GM21447 (cell line): ENCODE data around the gene ARGLU1.

Experiments
- ATAC-seq: cut with Tn5 transposase; IDR thresholded peaks from one replicate; pipeline ENCODE4 v1.9.1; 2021; ENCODE audit not compliant: unreplicated experiment

The ARGLU1 gene

DNA sequence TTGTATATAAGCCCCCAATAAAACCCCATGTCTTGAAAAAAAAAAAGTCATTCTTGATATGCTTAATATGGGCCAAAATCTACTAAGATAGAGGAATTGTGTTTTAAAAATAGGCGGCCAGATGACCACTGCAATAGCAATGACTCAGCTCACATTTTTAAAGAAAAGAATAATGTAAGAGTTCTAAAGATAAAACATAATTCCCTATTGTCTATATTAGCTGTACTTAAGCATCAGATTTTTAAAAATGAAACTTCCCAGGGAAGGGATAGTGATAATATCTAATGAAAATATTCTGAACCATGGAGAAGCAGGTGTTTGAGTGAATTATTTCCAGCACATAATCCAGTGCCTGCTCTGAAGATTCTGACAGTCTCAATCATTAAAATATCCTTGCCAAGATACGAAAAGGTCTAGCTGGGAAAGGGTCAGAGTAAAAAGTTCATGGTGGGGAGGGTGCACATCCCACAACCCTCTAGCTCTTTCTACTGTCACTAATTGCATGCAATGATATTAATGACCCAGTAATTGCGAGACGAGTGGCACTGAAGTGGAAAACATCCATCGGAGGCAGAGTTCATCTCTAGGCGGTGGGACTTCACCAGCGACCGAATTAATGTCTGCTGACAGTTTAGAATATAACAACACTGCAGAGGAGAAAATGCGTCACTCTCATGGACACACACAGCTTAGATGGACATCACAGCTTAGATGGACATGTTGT lies 64.0 kb downstream of the ARGLU1 start:
- no peak for ATAC-seq

DNA sequence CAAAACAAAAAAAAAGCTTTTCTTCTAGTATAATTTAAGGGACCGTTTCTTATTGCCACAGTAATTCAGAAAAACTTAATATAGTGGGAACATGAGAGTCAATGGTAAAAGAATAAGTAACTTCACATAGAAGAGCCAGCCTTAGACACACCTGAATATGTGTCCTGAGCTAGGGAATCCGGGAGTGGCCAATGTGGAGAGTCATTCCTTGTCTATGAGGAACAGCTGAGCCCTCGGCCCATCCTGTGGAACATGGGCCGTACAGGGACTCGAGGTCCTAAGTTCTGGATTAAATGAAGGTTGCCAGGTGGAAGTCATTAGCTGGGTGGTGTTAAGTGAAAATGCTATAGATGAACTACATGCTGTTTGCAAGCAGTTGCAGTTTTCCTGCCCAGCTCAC lies 64.7 kb downstream of the ARGLU1 start:
- no peak for ATAC-seq

- ATAC-seq: no peak
These were observed 67.5 kb downstream of the ARGLU1 start for GRCh38 chr13:106500445-106500844.

- ATAC-seq: peak; percentile 72
These were observed 68.0 kb downstream of the ARGLU1 start for GRCh38 chr13:106499896-106500295.

DNA sequence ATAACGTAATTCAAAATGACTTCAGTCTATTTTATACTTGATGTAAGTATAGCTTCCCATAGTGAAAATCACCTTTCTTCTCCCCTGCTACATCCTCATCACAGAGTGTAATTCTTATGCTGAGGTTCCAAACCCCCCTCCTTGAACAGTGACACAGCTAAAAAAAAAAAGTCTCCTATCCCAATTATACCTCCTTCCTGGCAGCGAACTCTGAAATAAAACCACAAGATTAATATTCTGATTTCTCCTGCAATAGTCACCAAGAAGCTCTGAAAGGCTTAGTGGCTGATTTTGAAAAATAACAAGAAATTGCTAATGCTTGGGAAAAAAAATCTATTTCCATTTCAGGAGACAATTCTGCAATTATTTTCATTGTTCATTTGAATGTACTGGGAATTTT lies 68.8 kb downstream of the ARGLU1 start:
- no peak for ATAC-seq

GRCh38 chr13:106498571-106498970 lies 69.4 kb downstream of the ARGLU1 start:
- no peak for ATAC-seq

DNA sequence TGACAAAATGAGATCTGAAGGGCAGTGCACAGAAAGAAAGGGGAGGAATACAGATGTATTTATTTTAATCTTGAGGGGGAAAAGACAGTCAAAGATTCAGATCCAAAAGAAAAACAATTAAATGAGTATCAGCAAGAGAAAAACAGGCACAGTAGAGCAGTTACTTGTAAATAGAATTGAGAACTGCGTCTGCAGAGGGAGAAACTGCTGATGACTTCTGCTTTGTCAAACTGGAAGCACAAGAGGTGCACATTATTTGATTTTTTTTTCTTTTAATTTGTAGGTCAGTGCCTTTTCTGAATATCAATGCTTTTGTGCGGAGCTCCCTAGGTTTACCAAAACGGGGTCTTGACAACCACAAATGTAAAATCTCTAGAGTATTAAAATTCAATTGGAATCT lies 69.8 kb downstream of the ARGLU1 start:
- no peak for ATAC-seq

DNA sequence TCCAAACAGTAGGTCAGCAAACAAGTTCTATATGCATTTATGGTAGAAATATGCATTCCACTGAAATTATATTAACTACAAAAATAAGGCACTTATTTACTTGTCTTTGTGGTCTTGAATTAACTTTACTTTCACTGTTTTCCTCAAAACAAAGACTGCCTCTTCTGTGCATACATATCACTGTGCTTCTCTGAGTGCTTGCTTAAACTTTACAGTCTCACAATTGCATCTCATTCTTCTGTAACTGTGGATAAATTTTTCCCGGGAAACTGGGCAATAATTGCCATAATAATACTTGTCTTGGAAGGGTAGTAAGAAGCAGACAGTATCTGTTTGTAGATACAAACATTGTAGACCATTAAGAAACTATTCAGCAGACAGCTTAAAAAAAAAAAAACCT lies 70.9 kb downstream of the ARGLU1 start:
- ATAC-seq: no peak

GRCh38 chr13:106496072-106496997 lies 71.6 kb downstream of the ARGLU1 start:
- no peak for ATAC-seq

DNA sequence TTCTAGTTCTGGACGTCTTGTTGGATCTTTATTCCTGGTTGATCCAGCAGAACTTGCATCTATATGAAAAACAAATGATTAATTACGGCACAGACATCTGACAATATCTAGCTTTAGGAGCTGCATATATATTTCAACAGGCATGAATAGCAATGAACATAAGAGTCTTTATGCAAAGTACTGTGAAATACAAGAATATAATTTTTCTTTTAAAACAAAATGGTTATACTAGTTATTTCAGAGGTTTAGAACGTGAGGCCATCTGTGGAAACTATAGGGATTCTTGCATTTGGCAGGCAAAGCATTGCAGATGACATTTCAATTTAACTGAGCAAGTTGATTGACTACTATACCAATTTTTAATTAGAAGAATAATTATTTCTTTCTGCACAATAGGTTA lies 73.0 kb downstream of the ARGLU1 start:
- no peak for ATAC-seq

GRCh38 chr13:106494506-106494905 lies 73.4 kb downstream of the ARGLU1 start:
- no peak for ATAC-seq

DNA sequence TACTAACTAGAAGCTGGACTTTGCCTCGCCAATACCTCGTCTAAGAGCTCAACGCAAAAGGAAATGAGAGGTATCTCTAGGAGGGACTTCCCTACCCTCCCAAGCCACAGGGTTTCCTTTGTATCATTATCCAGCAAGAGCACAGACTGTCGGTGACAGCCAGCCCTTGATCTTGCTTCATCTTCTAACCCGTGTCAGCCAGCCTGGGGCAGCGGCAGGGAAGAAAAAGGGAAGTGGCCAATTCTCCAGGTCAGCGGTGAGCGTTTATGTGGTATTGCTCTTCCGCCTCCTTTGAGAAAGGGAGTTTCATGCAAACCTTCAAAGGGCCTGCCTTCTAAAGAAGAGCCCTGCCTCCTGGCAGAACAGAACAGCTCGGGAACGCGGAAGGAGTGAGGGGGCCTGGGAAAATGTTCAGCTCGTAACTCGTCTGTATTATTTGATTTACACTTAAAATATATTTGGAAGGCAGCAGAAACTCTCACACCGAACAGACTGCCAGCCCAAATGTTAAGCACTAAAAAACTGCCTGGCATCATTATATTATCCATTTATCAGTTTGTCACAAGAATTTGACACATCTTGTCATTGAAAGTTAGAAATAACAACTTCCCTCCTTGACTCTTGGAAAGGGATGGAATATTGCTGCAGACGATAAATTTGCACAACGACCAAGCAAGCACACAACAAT lies 74.3 kb downstream of the ARGLU1 start:
- peak; percentile 86 for ATAC-seq

- ATAC-seq: no peak
These were observed 75.1 kb downstream of the ARGLU1 start for GRCh38 chr13:106492588-106493475.

DNA sequence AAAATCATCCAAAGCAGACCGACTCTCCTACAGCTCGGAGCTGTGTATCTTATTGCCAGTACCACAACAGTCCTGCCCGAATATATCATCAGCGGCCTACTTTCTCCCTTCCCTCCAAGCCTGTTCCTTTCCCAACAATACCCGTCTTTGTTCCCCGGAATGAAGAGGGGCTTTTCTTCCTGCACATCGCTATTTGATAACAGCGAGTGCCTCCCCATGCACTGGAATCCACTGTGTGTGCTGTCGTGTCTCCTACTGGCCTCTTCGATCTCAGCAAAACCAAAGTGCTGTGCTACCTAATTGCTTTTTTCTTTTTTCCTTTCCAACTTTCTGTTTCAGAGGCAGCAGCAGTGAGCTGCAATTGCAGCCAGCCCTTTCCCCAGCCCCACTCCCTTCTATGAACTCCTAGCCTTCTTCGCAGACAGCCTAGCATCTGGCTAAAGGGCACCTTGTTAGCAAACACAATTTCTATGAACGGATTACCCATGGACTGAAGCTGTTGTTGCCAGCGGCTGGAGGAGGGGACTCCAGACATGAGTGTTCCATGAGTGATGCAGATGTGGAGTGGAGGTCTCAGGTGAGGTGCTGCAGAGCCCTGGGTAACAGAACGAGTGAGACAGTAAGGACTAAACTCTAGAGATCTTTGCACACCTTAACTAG lies 75.9 kb downstream of the ARGLU1 start:
- ATAC-seq: no peak
